WTC11 (cell line): ENCODE measurements around the gene PAF1.

Experiments
- AFF4 ChIP-seq: sonication (generic); formaldehyde crosslinking; IDR thresholded peaks from 2 replicates; pipeline ENCODE4 v1.8.1; 2023; ENCODE audit warnings: mild to moderate bottlenecking, missing genetic modification reagents, borderline replicate concordance
- ATF1 ChIP-seq: sonication (generic); formaldehyde crosslinking; IDR thresholded peaks from 2 replicates; pipeline ENCODE4 v1.8.1; 2023; ENCODE audit warnings: mild to moderate bottlenecking, moderate library complexity, missing genetic modification reagents
- CREB1 ChIP-seq: sonication (generic); formaldehyde crosslinking; IDR thresholded peaks from 2 replicates; pipeline ENCODE4 v1.8.0; 2023; ENCODE audit warnings: mild to moderate bottlenecking, missing genetic modification reagents
- CTCF ChIP-seq: fragments of 200-600 bp; IDR thresholded peaks from 2 replicates; pipeline ENCODE4 v1.8.0; 2022; ENCODE audit warnings: antibody characterized with exemption
- FOXJ3 ChIP-seq: sonication (generic); formaldehyde crosslinking; IDR thresholded peaks from 2 replicates; pipeline ENCODE4 v1.9.0; 2021; ENCODE audit warnings: missing genetic modification reagents, mild to moderate bottlenecking, borderline replicate concordance
- MYBL2 ChIP-seq: sonication (generic); formaldehyde crosslinking; IDR thresholded peaks from 2 replicates; pipeline ENCODE4 v1.8.1; 2023; ENCODE audit warnings: mild to moderate bottlenecking, moderate library complexity, missing genetic modification reagents
- NFE2L1 ChIP-seq: sonication (generic); formaldehyde crosslinking; IDR thresholded peaks from 2 replicates; pipeline ENCODE4 v1.8.1; 2023; ENCODE audit warnings: missing genetic modification reagents
- PRDM15 ChIP-seq: sonication (generic); formaldehyde crosslinking; IDR thresholded peaks from 2 replicates; pipeline ENCODE4 v1.8.0; 2022; ENCODE audit warnings: missing genetic modification reagents
- PREB ChIP-seq: sonication (generic); formaldehyde crosslinking; IDR thresholded peaks from 2 replicates; pipeline ENCODE4 v1.8.1; 2022; ENCODE audit warnings: mild to moderate bottlenecking, missing genetic modification reagents, moderate library complexity, borderline replicate concordance
- SP1 ChIP-seq: sonication (generic); formaldehyde crosslinking; conservative IDR thresholded peaks from 2 replicates; pipeline ENCODE4 v1.8.1; 2022; ENCODE audit warnings: missing genetic modification reagents
- TP53 ChIP-seq: sonication (generic); formaldehyde crosslinking; IDR thresholded peaks from 2 replicates; pipeline ENCODE4 v1.8.1; 2023; ENCODE audit warnings: mild to moderate bottlenecking, missing genetic modification reagents
- USF1 ChIP-seq: sonication (generic); formaldehyde crosslinking; IDR thresholded peaks from 2 replicates; pipeline ENCODE4 v1.8.0; 2022; ENCODE audit warnings: mild to moderate bottlenecking, missing genetic modification reagents

- TF ChIP-seq CREB1 (CRISPR knock-in tag), result no peak
- TF ChIP-seq CTCF, result no peak
- TF ChIP-seq PRDM15 (CRISPR knock-in tag), result no peak
- TF ChIP-seq USF1 (CRISPR knock-in tag), result no peak
- TF ChIP-seq MYBL2 (CRISPR knock-in tag), result no peak
- no peak for TF ChIP-seq AFF4 (CRISPR knock-in tag)
- no peak for TF ChIP-seq SP1 (CRISPR knock-in tag)
- no peak for TF ChIP-seq TP53 (CRISPR knock-in tag)
- no peak for TF ChIP-seq ATF1
- TF ChIP-seq NFE2L1 (CRISPR knock-in tag), result no peak
- no peak for TF ChIP-seq FOXJ3 (CRISPR knock-in tag)
- no peak for TF ChIP-seq PREB
These were observed 14.5 kb upstream of the PAF1 start for GRCh38 chr19:39405261-39405957.
